Retina (tissue), 1 donor: ENCODE measurements around the gene SRGAP1.
"Not testable (repeated sequence)": the region's sequence is repeated elsewhere in the genome, so short reads cannot be mapped to it uniquely, and the experiment has no call there.

ENCODE experiments used
- DNase-seq: peaks from one replicate; pipeline ENCODE4 v3.0.0-alpha.2; 2016

The SRGAP1 gene

DNA sequence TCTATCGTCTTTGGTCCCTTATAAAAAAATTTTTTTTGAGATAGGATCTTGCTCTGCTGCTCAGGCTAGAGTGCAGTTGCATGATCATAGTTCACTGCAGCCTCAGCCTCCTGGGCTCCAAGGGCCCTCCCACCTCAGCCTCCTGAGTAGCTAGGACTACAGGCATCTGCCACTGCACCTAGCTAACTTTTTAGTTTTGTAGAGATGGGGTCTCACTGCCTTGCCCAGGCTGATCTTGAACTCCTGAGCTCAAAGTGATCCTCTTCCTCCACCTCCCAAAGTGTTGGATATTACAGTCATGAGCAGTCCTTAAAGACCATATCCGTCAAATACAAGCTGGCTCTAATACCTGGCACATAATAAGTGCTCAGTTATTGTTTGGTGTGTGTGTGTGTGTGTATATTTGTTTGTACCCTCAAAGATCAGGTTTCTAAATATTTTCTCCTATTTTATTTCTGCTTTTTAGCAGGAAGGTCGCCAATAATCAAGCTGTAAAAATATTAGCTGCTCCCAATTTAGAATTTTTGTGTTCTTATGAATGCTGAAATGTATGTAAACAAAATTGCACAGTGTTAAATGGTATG, 30.5 kb downstream of the SRGAP1 start:
- no peak for DNase-seq

DNA sequence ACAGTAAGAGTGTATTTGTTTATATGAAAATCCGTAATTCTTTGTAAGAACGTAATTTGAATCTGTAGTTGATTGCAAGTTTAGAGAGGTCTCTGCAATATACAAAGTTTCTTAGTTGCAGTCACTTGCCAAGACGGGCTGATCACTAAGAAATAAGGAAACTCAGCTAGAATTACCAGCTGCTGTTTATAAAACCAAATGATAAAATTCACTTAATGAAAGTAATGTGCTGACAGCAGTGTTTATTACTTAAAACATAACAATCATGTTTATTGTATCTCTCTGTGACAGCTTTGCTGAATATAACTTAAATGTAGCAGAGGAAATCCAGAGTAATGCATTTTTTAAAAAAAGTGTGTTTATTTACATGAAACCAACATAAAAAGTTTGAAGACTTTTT, 31.2 kb downstream of the SRGAP1 start:
- no peak for DNase-seq

DNA sequence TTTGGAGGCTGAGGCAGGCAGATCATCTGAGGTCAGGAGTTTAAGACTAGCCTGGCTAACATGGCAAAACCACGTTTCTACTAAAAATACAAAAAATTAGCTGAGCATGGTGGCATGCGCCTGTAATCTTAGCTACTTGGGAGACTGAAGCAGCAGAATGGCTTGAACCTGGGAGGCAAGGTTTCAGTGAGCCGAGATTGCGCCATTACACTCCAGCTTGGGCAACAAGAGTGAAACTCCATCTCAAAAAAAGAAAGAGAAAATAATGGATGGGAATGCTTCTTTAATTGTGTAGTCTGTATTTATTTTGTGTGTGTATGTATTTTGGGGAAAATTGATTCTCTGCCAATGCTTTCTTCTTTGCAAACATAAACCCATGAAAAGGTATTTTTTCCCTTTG, 32.5 kb downstream of the SRGAP1 start:
- DNase-seq = no peak

DNA sequence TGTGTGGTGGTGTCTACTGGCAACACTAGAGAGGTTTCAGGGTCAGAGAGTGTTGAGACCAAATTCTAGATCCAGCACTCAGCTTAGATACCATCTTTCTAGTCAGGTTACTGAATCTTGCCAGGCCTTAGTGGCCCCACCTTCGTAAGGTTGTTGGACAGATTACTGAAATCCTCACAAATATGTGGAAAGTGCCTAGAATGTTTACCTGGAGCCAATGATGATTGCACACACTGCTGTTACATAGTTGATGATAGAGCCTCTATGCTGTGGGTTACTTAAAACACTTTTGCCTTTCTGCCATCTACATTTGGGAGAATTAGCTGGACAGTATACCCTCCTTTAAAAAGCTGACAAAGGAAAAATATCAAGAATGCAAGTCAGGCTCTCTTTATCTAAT, 33.2 kb downstream of the SRGAP1 start:
- no peak for DNase-seq

DNA sequence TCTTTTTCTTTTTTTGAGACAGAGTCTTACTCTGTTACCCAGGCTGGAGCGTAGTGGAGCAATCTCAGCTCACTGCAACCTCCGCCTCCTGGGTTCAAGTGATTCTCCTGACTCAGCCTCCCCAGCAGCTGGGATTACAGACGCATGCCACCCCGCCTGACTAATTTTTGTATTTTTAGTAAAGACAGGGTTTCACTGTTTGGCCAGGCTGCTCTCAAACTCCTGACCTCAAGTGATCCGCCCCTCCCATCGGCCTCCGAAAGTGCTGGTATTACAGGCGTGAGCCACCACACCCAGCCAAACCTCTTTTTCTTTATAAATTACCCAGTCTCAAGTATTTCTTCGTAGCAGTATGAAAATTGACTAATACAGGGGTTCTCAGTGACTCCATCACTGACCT, 35.7 kb downstream of the SRGAP1 start:
- DNase-seq = not testable (repeated sequence)

DNA sequence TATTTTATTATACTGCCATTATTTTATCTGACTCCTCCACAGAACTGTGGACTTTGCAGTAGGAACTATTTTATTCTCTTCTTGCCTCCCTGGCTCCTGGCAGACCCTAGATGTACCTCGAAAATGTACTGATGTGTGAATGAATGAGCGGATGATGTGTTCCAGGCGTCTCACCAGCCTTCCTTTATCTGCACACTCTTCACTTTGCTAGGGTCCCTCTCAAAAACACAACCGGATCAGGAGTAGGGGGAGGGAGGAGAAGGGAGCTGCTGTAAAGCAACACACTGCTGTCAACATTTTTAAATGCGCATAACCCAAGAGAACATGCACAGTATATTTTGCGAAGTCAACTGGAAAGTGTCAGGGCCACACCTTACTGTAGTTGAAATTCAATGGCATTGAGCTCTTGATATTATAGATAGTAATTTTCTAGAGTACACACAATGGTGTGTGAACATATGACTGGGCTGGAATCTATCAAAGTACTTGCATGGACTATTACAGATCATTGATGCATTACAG, 36.3 kb downstream of the SRGAP1 start:
- no peak for DNase-seq

DNA sequence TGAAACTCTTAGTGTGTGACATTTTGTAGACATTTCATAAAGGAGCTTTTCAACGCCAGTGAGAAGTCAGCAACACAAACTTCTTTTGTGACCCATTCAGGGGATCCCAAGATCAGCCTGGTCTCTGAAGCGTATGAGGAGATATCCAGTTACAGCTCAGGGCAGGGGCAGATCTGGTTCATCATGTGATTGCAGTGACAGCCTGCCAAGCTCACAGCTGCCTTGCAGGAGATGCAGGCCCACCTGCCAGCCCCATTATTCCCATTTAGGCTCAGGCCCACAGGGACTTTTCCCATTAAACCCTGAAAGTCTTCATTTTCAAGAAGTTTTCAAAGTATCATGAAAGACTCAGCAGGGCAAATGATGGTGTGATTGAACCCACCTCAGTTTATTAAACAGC, 38.3 kb downstream of the SRGAP1 start:
- peak; percentile 59 for DNase-seq

DNA sequence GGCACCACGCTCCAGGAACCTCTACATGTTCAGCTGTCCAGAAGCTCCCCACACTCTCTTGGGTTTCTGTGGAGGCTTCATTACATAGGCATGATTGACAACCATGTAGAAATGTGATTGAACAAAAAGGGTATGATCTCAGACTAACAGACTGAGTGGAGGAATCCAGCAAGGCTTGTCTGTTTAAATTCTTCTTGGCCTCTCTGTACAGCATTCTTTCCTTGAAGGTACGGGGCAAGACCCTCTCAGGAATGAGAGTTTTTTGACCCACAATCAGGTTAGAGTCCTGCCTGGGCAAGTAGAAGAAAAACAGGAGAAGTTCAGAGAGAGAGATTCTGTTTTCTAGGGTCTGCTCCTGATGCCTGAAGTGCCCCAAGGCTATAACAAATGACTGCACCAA, 40.9 kb downstream of the SRGAP1 start:
- no peak for DNase-seq

DNA sequence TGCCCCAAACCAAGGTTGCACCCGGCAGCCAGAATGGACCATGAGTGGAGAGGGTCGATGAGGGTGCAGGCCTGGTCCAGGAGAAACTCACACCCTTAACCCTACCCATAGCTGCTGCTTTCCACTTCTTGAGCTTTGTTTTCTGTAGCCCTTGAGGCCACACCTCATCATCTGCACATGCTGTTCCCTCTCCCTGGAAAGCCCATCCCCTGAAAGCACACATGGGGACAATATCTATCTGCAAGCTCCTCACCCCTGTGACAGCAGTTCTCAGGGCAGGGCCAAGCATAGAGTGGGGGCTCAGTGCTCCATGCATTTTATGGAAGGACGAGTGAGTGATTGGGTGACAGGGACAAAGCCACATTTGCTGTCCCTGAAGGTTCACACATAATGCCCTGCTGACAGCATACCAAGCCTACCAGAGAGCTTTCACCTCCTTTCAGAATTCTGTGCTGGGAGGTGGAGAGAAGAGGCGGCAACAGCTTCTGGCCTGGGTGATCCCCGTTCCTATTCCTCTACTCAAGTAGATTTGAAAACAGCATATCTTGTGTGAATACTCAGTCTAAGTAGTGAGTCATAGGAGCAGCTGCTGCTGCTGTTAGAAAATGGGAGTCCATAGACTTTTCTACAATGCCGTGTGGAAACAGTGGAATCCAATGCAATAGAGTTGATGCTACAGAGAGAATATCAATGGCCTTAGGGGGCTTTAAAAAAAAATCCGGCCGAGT, 44.6 kb downstream of the SRGAP1 start:
- DNase-seq = no peak

DNA sequence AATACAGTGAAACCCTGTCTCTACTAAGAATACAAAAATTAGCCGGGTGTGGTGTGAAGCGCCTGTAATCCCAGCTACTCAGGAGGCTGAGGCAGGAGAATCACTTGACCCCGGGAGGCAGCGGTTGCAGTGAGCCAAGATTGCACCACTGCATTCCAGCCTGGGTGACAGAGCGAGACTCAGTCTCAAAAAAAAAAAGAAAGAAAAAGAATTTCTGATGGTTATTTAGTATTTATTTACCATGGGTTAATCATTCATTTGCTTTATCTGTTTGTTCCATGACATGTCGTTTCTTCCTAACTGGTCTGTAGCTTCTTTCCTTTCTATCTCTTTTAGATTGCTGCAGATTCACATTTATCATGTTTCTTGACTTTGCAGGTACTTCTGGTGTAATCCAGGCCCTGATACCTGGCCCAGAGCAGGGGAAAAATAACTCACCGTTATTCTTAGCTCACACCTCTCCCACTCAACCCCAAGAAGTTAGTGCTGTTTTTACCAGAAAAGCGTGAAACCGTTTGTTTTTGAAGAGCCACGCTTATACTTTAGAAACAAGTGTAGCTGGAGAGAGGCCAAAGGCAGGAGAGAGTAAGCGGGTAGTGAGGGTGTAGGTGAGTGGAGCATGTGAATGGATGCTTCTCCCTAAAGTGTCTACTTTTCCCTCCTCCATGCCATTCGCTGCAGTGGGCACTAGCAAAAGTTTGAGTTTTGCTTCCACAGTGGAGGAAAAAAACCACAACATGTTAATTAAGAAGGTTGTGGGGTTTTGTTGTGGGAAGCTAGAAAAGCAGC, 45.4 kb downstream of the SRGAP1 start:
- no peak for DNase-seq

DNA sequence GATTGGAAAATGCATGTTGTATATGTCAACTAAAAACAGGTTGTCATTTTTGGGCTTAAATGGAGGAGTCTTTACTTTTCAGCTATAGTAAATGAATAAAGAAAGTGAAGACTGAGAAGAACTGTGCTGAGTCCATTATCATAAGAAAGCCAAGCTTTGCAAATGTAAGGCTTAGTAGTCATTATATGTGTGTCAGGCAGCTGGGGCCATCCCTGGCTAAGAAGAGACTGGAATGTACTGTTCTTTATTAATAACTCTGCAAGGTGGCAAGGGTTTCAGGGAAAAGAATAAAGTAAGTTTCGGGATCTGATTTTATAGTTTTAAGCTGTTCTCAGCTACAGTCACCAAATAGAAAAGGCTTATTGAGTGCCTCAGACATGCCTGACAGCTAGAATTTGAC, 48.7 kb downstream of the SRGAP1 start:
- DNase-seq = no peak

DNA sequence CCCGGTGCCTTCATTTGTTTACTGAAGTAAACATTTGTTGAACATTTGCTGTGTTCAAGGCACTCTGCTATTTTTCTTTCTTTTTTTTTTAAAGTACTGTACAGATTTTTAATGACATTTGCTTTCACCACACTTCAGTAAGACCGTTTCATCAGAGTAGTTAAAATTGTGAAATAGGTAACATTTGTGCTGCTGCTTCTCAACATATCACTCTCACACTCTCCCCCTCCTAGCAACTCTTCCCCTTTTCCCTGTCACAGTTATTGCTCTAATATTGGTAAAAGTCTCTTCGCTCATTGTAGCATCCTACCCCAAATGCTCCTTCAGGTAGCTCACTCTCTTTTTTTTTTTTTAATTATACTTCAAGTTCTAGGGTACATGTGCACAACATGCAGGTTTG, 49.6 kb downstream of the SRGAP1 start:
- DNase-seq = no peak

DNA sequence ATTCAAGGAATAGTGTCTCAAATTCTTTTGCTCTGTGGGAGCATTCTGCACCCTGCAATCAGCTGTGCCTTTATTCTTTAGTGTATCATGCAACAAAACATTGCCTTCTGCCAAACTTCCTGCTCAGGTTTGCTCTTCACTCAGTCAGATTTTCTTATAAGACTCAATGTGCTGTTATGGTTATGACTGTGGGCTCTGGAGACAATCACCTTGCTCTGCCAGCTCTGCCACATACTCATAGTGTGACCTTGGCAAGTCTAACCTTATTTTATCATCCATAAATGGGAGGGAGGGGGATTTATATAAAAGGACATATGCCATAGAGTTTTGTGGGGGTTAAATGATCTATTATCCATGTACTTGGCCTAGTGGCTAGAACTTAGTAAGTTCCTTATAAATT, 51.3 kb downstream of the SRGAP1 start:
- DNase-seq = no peak

DNA sequence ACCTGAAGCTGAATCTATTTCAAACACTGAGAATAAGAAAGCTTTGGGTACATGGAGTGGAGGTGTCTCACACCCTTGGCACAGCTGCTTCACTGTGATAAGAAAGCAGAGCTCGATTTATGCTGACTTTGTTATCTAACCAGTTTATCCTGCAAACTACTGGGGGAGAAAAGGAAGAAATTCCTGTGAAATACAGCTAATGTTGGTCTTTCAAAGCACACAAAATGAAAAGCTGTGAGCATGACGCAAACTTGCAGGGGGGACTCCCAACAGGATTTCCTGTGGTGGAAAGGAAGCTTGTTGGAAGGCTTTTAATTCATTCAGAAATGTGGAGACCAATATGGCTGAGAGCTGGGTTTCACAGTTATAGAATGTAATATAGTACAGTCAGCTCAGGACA, 53.4 kb downstream of the SRGAP1 start:
- no peak for DNase-seq

DNA sequence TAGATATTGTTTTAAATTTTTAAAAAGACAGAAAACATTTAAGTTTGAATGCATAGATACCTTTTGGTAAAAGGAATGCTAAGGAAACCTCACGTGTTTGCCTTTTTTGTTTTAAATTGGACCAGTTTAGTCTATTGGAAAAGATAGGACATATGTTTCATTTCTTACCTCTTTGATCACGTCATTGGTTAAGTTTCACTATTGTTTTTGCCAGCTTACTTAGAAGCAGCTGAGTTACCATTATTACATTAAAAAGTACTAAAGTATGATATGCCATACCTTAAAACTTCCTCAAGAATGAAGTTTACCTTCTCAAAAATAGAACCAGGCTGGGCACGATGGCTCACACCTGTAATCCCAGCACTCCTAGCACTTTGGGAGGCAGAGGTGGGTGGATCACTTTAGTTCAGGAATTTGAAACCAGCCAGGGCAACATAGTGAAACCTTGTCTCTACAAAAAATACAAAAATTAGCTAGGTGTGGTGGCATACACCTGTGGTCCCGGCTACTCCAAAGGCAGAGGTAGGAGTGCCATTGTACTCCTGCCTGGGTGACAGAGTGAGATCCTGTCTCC, 54.4 kb downstream of the SRGAP1 start:
- no peak for DNase-seq

DNA sequence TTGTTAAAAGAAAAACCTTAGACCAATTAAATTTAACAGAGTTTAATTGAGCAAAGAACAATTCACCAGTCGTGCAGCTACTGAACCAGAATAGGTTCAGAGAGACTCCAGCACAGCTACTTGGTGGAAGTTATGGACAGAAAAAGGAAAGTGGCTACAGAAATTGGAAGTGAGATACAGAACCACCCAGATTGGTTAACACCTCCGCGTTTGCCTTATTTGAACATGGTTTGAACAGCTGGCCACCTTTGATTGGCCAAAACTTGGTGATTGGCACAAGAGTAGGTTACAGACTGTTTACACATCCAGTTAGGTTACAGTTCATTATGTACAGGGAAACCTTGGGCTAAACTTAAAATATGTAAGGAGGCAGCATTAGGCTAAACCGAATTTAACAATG, 54.9 kb downstream of the SRGAP1 start:
- no peak for DNase-seq

DNA sequence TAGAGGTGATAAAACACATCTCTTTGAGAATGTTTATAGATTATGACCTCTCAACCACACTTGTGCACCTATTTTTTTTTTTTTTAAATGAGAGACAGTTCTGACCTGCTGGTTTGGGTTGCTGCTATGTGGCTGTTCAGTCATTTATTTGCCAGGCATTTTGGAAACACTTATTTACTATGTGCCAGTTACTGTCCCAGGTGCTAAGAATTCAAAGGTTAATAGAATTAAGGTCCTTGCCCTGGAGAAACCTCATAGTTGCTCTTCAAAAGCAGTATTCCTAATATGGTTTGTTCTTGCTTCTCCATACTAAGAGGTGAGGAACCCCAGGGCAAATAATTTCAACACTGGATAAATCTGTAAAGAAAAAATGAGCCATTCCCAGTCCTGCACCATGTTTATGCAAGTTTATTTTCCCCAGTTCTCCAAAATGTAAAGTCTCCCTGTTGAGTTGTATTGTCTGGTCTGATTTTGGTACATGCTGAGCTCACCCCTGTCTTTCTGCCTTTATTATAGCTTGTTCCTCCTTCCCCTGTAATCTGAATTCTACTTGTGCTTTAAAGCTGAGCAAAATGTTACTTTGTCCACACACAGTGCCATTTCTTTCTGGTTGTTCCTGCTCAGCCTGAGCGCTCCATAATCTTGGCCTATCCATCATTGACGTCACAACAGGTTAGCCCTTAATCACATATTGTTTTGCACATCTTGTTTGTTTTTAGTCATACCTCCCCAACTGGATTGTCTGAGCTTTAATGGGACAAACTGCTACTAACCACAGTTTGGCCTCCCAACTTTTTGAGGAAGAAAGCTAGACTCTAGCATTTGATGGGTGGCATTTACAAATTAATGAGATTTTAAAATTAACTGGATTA, 56.7 kb downstream of the SRGAP1 start:
- DNase-seq = no peak

DNA sequence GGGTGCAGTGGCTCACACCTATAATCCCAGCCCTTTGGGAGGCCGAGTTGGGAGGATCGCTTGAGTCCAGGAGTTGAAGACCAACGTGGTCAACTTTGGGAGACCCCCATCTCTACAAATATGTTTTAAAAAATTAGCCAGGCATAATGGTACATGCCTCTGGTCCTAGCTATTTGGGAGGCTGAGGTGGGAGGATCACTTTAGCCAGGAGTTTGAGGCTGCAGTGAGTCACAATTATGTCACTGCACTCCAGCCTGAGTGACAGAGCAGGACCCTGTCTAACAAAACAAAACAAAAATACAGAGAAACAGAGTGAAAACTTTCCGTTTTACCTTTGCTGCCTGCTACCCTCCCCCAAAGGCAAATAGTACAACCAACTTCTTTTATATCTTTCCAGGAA, 60.2 kb downstream of the SRGAP1 start:
- no peak for DNase-seq

DNA sequence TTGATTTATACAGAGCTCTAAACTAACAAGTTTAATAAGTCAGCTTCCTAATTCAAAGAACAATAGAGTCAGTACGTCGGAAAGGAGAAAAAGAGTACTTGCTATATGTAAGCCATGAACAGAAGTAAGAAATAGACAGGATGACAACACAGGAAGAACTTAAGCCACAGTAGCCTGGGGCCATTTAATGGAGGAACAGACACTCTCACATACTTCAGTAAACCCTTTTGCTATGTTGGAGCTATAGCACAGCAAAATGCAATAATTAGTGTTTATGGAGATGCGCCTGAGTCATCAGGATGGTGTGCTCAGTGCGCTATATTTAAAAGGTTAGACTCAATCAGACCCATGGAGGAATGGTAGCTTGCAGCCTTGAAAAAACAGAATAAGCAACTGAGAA, 61.0 kb downstream of the SRGAP1 start:
- no peak for DNase-seq

DNA sequence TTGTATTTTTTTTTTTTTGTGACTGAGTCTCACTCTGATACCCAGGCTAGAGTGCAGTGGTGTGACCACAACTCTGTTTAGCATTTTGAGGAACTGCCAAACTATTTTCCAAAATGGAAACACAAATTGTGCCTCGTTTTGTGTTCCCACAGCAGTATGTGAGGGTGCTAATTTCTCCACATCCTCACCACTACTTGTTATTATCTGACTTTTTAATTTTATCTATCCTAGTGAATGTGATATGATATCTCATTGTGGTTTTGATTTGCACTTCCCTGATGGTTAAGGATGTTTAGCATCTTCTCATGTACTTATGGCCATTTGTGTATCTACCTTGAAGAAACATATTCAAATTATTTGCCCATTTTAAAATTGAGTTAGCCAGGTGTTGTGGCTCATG, 62.4 kb downstream of the SRGAP1 start:
- DNase-seq = no peak

DNA sequence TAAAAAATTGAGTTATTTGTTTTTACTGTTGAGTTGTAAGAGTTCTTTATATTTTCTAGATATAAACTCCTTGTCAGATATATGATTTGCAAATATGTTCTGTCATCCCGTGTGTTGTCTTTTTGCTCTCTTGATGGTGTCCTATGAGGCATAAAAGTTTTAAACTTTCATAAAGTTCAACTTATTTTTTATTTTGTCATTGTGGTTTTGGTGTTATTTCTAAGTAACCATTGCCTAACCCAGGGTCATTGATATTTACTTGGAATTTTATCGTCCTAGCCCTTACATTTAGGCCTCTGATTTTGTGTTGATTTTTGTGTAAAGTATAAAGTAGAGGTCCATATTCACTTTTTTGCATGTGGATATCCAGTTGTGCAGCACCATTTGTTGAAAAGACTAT, 63.1 kb downstream of the SRGAP1 start:
- no peak for DNase-seq

DNA sequence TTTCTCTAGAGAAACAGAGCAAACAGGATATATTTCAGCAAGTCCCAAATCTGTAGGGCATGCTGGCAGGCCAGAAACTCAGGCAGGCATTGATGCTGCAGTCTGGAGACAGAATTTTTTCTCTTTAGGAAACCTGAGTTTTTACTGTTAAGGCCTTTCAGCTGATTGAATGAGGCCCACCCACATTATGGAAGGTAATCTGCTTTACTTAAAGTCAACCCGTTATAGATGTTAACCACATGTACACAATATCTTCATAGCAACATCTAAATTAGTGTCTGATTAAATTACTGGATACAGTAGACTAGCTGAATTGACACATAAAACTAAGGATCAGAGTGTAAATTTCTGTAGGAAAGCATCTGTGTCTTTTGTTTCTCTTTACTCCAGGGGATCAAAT, 65.2 kb downstream of the SRGAP1 start:
- no peak for DNase-seq

DNA sequence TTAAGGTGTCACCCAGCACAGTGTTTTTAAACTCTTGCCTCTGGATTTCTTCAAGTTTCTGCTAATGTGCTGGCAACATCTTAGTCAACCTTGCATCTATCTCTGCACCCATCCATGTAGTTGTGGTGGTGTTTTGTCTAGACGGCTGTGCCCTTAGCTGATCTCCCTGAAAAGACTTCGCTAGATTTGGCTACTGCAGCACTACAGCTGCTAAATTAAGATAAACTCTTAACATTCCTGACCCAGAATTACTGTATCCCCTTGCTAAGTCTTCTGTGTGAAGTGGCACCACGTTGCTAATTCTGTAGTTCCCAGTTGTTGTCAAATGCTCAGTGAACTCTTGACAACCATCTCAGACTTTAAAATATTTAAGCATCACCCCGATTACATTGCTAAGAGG, 66.8 kb downstream of the SRGAP1 start:
- no peak for DNase-seq
